ENCODE results near the gene NELL1. TPM values are rescaled to one million over a fixed set of nuclear protein-coding genes. Genes with fewer than 3 reads are reported as not detected.

Gene NELL1
- total and polyA plus RNA-seq, 7 donors = 0.34 to 1.1 (median 0.62) TPM; not detected in 3

DNA sequence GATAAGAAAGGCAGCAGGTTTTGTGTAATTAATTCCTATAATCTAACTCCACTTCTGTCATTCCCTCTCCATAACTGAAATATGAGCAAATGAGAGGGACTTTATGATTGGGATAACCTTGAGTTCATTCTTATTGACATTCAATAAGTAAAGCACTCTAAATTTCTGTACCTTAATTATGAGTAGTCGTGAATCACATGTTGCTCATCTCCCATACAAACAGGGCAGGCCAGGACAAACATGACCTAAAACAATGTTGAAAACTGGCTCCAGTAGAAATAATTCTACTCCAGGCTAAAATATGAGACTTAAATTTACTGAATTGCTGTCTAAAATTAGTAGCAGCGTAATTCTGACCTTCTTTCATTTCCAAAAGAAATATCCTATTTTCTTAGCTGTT lies 505.4 kb downstream of the NELL1 start:
- TF ChIP-seq POLR2A (IDR thresholded peaks at IDR 0.05) (no peak), CTCF (IDR thresholded peaks at IDR 0.05) (no peak), EP300 (IDR thresholded peaks at IDR 0.05) (no peak), POLR2AphosphoS5 (IDR thresholded peaks at IDR 0.05) (no peak)
- Histone ChIP-seq H3K27me3 (no peaks in the 10 kb centered on the region), H3K4me3 (no peak overlapping the region), H3K36me3 (no peaks in the 10 kb centered on the region), H3K27ac (no peak overlapping the region), H3K4me1 (no peaks in the 10 kb centered on the region), H3K9me3 (no peaks in the 10 kb centered on the region)
- intact Hi-C loops (cut with DNase I) = no loop called here
- no peak for DNase-seq
- WGBS, 2 donors = 80 to 82% methylated on average over 2 of the region's 2 CpGs

DNA sequence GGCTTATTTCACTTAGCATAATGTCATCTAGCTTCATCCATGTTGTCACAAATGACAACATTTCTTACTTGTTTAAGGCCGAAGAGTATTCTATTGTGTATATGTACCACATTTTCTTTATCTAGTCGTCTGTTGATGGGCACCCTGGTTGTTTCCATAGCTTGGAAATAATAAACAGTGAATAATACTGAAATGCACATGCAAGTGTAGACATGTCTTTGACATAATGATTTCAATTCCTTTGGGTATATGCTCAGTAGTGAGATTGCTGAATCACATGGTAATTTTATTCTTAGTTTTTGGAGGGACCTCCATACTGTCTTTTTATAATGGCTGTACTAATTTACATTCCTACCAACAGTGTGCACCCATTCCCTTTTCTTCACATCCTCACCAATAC lies 508.0 kb downstream of the NELL1 start:
- Histone ChIP-seq H3K27me3 (no peaks in the 10 kb centered on the region), H3K27ac (no peak overlapping the region), H3K9me3 (no peaks in the 10 kb centered on the region), H3K36me3 (no peaks in the 10 kb centered on the region), H3K4me1 (no peaks in the 10 kb centered on the region), H3K4me3 (no peak overlapping the region)
- intact Hi-C loops (cut with DNase I) = no loop called here
- 66 to 89% methylated on average over 2 of the region's 2 CpGs for WGBS, 2 donors
- TF ChIP-seq POLR2AphosphoS5 (IDR thresholded peaks at IDR 0.05) (no peak), CTCF (IDR thresholded peaks at IDR 0.05) (no peak), POLR2A (IDR thresholded peaks at IDR 0.05) (no peak), EP300 (IDR thresholded peaks at IDR 0.05) (no peak)
- no peak for DNase-seq

DNA sequence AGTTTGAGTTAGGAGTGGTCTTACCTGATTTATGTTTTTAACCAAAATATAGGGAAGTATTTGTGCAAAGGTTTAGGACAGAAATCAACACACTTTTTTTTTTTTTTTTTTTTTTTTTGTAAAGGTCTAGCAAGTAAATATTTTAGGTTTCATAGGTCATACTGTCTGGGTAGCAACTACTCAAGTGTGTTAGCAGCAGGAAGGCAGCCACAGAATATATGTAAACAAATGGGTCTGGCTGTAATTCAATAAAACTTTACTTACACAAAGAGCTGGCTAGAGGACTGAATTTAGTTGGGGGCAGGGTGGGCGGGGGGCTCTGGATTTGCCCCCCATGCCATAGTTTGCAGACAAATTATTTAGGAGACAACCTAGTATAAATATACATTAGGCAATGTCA lies 510.4 kb downstream of the NELL1 start:
- TF ChIP-seq POLR2A (IDR thresholded peaks at IDR 0.05) (no peak), EP300 (IDR thresholded peaks at IDR 0.05) (no peak), POLR2AphosphoS5 (IDR thresholded peaks at IDR 0.05) (no peak), CTCF (IDR thresholded peaks at IDR 0.05) (no peak)
- no peak for DNase-seq
- WGBS, 2 donors = 15 to 54% methylated on average over 1 of the region's 1 CpG
- H3K36me3 ChIP-seq = no peaks in the 10 kb centered on the region
- no peaks in the 10 kb centered on the region for H3K4me1 ChIP-seq
- H3K4me3 ChIP-seq = no peak overlapping the region
- no peak overlapping the region for H3K27ac ChIP-seq
- H3K9me3 ChIP-seq = no peaks in the 10 kb centered on the region
- intact Hi-C loops (cut with DNase I) = no loop called here
- no peaks in the 10 kb centered on the region for H3K27me3 ChIP-seq

GRCh38 chr11:21180182-21180581 lies 510.8 kb downstream of the NELL1 start:
- no peaks in the 10 kb centered on the region for H3K36me3 ChIP-seq
- no peak overlapping the region for H3K27ac ChIP-seq
- DNase-seq = no peak
- no peaks in the 10 kb centered on the region for H3K4me1 ChIP-seq
- intact Hi-C loops (cut with DNase I) = no loop called here
- 31 to 42% methylated on average over 3 of the region's 3 CpGs for WGBS, 2 donors
- H3K4me3 ChIP-seq = no peak overlapping the region
- no peak for TF ChIP-seq POLR2A (IDR thresholded peaks at IDR 0.05)
- TF ChIP-seq POLR2AphosphoS5 (IDR thresholded peaks at IDR 0.05) = no peak
- no peak for TF ChIP-seq EP300 (IDR thresholded peaks at IDR 0.05)
- no peak for TF ChIP-seq CTCF (IDR thresholded peaks at IDR 0.05)
- H3K27me3 ChIP-seq = no peaks in the 10 kb centered on the region
- no peaks in the 10 kb centered on the region for H3K9me3 ChIP-seq

DNA sequence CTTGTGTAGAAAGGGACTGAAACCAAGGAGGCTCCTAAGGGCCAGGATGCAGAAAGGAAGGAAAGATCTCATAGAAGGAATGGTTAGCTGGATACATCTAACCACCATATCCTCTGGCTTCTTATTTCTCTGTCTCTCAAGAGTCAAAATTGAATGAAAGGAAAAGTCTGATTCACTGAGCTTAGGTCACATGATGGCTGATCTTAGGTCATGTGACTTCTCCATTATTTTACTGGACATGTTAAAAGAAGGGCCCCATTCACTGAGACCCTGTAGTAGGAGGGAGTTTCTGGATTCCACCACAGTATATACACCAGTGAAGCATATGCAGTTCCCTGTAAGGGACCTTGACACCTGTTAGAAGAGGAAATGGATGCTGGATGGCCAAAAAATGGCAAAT lies 516.6 kb downstream of the NELL1 start:
- Histone ChIP-seq H3K4me1 (no peaks in the 10 kb centered on the region), H3K9me3 (no peaks in the 10 kb centered on the region), H3K4me3 (no peak overlapping the region), H3K27ac (no peak overlapping the region), H3K36me3 (no peaks in the 10 kb centered on the region), H3K27me3 (no peaks in the 10 kb centered on the region)
- TF ChIP-seq POLR2A (IDR thresholded peaks at IDR 0.05) (no peak), POLR2AphosphoS5 (IDR thresholded peaks at IDR 0.05) (no peak)
- intact Hi-C loops (cut with DNase I) = no loop called here
- no peak for DNase-seq
